ENCODE results near the gene OXGR1.

- TF ChIP-seq, protein P1, sequence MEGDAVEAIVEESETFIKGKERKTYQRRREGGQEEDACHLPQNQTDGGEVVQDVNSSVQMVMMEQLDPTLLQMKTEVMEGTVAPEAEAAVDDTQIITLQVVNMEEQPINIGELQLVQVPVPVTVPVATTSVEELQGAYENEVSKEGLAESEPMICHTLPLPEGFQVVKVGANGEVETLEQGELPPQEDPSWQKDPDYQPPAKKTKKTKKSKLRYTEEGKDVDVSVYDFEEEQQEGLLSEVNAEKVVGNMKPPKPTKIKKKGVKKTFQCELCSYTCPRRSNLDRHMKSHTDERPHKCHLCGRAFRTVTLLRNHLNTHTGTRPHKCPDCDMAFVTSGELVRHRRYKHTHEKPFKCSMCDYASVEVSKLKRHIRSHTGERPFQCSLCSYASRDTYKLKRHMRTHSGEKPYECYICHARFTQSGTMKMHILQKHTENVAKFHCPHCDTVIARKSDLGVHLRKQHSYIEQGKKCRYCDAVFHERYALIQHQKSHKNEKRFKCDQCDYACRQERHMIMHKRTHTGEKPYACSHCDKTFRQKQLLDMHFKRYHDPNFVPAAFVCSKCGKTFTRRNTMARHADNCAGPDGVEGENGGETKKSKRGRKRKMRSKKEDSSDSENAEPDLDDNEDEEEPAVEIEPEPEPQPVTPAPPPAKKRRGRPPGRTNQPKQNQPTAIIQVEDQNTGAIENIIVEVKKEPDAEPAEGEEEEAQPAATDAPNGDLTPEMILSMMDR (IDR thresholded peaks at IDR 0.05): no peak
- TF ChIP-seq POLR2A (IDR thresholded peaks at IDR 0.05) (no peak), POLR2AphosphoS5 (IDR thresholded peaks at IDR 0.05) (no peak), EP300 (IDR thresholded peaks at IDR 0.05) (no peak)
Measured at GRCh38 chr13:97008643-97009042, 14.4 kb upstream of the OXGR1 start.

Measured in stomach (tissue), 4 donors.